ENCODE measurements around the gene BIVM.

BIVM gene

DNA sequence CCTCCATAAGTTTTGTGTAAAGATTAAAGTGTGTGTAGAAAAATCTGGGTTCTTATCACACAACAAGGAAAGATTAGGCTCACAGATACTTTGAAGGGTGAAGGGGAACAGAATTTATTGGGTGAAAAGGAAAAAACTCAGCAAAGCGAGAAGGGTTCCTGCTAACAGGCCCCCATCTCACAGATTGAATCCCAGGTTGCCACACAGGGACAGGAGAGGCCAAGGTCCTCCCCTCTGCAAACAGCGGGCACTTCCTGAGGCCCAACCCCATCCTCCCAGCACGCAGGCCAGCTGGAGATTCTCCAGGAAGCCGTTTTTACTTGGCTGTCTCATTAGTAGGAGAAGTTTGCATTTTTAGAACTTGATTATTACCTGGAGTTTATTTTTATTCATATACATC is 31.7 kb downstream of the BIVM start:
- Histone ChIP-seq H3K4me1 (ENCODE audit: control insufficient read depth, insufficient read depth, low read length) (no peaks in the 10 kb centered on the region), H3K27ac (ENCODE audit: low read depth, low read length) (no peak overlapping the region), H3K36me3 (ENCODE audit: control insufficient read depth, insufficient read depth, low read length) (no peaks in the 10 kb centered on the region), H3K9ac (ENCODE audit: low read length) (no peak overlapping the region), H3K4me3 (ENCODE audit: low read length) (no peak overlapping the region), H3K27me3 (ENCODE audit: control insufficient read depth, insufficient read depth, low read length) (no peaks in the 10 kb centered on the region)

DNA sequence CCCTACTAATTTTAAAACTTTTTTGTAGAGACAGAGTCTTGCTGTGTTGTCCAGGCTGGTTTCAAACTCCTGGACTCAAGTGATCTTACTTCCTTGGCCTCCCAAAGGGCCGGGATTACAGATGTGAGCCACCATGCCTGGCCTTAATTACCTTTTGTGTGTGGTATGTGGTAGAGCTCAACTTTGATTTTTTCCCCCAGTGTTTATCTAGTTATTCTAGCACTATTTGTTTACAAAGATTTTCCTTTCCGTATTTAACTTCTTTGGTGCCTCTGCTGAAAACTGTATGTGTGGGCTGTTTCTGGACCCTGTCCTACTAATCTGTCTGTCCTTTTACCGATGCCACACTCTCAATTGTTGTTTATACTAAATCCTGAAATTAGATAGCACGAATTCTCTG is 37.6 kb downstream of the BIVM start:
- Histone ChIP-seq H3K4me3 (ENCODE audit: low read length) (no peak overlapping the region), H3K36me3 (ENCODE audit: control insufficient read depth, insufficient read depth, low read length) (no peaks in the 10 kb centered on the region), H3K27ac (ENCODE audit: low read depth, low read length) (no peak overlapping the region)

DNA sequence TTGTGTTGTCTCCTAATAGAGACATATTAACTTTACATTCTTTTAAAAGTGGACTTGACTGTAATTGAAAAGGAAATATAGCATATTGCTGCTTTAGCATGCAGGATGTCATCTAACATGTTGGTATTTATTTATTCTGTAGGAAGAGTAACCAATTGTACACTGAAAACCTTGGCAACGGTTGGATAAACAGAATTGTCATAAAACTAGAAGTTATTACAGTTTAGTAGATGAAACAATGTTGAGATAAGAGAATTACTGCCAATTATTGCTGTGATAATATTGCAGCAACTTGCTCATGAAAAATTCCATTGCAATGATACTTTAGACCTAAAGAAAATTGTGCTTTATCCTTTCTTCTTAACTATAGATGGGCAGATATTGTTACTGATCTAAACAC is 39.4 kb downstream of the BIVM start:
- Histone ChIP-seq H3K4me1 (ENCODE audit: control insufficient read depth, insufficient read depth, low read length) (no peaks in the 10 kb centered on the region), H3K27me3 (ENCODE audit: control insufficient read depth, insufficient read depth, low read length) (no peaks in the 10 kb centered on the region), H3K27ac (ENCODE audit: low read depth, low read length) (no peak overlapping the region), H3K9ac (ENCODE audit: low read length) (no peak overlapping the region), H3K4me3 (ENCODE audit: low read length) (no peak overlapping the region), H3K36me3 (ENCODE audit: control insufficient read depth, insufficient read depth, low read length) (no peaks in the 10 kb centered on the region)

More for the DNA sequence above, 37.6 kb downstream of the BIVM start:
- Histone ChIP-seq H3K4me1 (ENCODE audit: control insufficient read depth, insufficient read depth, low read length) (no peaks in the 10 kb centered on the region), H3K9ac (ENCODE audit: low read length) (no peak overlapping the region), H3K27me3 (ENCODE audit: control insufficient read depth, insufficient read depth, low read length) (no peaks in the 10 kb centered on the region)

DNA sequence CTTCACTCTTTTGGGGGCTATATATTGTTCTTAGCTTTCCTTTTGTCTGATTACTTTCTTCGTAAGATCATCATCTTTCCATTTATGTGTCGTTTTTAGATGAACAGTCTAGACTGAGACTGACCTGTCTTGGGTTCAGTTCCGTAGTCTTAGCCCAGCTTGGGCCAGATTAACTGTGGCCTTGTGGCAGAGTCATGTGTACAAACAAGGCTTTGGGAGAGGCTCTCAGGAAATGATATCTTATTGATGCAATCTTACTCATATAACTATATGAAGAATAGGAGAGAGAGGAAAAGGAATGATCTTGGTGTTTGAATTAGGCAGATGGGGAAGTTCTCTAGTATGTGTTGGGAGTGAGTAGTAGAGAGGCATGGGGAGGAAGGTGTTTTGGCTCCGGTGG is 40.1 kb downstream of the BIVM start:
- Histone ChIP-seq H3K27ac (ENCODE audit: low read depth, low read length) (no peak overlapping the region), H3K4me3 (ENCODE audit: low read length) (no peak overlapping the region), H3K36me3 (ENCODE audit: control insufficient read depth, insufficient read depth, low read length) (no peaks in the 10 kb centered on the region), H3K4me1 (ENCODE audit: control insufficient read depth, insufficient read depth, low read length) (no peaks in the 10 kb centered on the region), H3K27me3 (ENCODE audit: control insufficient read depth, insufficient read depth, low read length) (no peaks in the 10 kb centered on the region), H3K9ac (ENCODE audit: low read length) (no peak overlapping the region)

DNA sequence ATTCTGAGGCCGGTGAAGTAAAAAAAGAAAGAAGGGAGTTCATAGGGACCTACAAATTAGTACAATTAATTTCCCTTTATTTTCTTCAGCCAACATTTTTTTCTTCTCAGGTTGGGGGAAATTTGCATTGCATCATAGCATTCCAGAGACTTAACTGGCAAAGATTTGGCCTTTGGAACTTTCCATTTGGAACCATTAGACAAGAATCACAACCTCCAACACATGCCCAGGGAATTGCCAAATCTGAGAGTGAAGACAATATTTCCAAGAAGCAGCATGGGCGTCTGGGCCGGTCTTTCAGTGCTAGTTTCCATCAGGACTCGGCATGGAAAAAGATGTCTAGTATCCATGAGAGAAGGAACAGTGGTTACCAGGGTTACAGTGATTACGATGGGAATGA is 40.5 kb downstream of the BIVM start:
- H3K36me3 ChIP-seq (ENCODE audit: control insufficient read depth, insufficient read depth, low read length): no peaks in the 10 kb centered on the region
- H3K27ac ChIP-seq (ENCODE audit: low read depth, low read length): no peak overlapping the region
- no peaks in the 10 kb centered on the region for H3K27me3 ChIP-seq (ENCODE audit: control insufficient read depth, insufficient read depth, low read length)

DNA sequence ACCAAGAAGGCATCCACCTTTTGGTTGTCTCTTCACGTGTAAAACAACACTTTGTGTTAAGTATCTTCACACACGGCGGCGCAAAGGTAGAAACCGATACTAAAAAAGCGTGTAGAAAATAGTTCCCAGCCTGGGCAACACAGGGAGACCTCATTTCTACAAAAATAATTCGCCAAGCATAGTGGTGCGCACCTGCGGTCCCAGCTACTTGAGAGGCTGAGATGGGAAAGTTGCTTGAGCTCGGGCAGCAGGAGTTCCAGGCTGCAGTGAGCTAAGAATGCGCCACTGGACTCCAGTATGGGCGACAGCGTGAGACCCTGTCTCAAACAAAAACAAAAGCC is 46.3 kb downstream of the BIVM start:
- H3K36me3 ChIP-seq (ENCODE audit: control insufficient read depth, insufficient read depth, low read length): no peaks in the 10 kb centered on the region
- H3K4me1 ChIP-seq (ENCODE audit: control insufficient read depth, insufficient read depth, low read length): peaks cover 6% of the 10 kb centered on the region
- peak overlapping the region; percentile 84 for H3K9ac ChIP-seq (ENCODE audit: low read length)
- H3K27me3 ChIP-seq (ENCODE audit: control insufficient read depth, insufficient read depth, low read length): no peaks in the 10 kb centered on the region
- peak overlapping the region; percentile 93 for H3K27ac ChIP-seq (ENCODE audit: low read depth, low read length)
- H3K4me3 ChIP-seq (ENCODE audit: low read length): peak overlapping the region; percentile 92

More for the DNA sequence above, 40.5 kb downstream of the BIVM start:
- Histone ChIP-seq H3K4me3 (ENCODE audit: low read length) (no peak overlapping the region), H3K9ac (ENCODE audit: low read length) (no peak overlapping the region), H3K4me1 (ENCODE audit: control insufficient read depth, insufficient read depth, low read length) (no peaks in the 10 kb centered on the region)

DNA sequence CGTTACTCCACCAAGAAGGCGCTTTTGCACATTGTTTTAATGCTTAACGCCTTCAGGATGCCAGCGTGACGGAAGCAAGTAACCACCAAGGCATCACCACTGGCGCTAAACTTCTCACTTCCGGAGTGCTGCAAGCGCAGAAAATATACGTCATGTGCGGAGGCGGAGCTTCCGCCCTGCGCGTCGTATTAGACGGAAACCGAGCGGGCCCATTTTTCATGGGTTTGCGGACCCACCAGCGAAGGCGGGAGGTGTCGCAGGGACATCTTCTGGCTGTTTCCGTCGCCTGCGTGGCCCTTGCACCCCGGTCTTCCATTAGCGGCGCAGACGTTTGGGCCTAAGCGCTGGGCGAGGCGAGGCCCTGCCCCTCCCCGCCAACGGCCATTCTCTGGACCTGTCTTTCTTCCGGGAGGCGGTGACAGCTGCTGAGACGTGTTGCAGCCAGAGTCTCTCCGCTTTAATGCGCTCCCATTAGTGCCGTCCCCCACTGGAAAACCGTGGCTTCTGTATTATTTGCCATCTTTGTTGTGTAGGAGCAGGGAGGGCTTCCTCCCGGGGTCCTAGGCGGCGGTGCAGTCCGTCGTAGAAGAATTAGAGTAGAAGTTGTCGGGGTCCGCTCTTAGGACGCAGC is 46.8 kb downstream of the BIVM start, which contains the start of gene ERCC5:
Gene ERCC5 (plus strand): TSS at position 403 of the 631 bp plus-strand sequence. CDS start 235 bp downstream, outside the sequence.
- peaks cover 6% of the 10 kb centered on the region for H3K4me1 ChIP-seq (ENCODE audit: control insufficient read depth, insufficient read depth, low read length)
- peak within 1 kb of the TSS; percentile 93 for H3K27ac ChIP-seq (ENCODE audit: low read depth, low read length)
- peak within 1 kb of the TSS; percentile 84 for H3K9ac ChIP-seq (ENCODE audit: low read length)
- no peaks in the 10 kb centered on the region for H3K27me3 ChIP-seq (ENCODE audit: control insufficient read depth, insufficient read depth, low read length)
- no peaks in the 10 kb centered on the region for H3K36me3 ChIP-seq (ENCODE audit: control insufficient read depth, insufficient read depth, low read length)
- peak within 1 kb of the TSS; percentile 92 for H3K4me3 ChIP-seq (ENCODE audit: low read length)

DNA sequence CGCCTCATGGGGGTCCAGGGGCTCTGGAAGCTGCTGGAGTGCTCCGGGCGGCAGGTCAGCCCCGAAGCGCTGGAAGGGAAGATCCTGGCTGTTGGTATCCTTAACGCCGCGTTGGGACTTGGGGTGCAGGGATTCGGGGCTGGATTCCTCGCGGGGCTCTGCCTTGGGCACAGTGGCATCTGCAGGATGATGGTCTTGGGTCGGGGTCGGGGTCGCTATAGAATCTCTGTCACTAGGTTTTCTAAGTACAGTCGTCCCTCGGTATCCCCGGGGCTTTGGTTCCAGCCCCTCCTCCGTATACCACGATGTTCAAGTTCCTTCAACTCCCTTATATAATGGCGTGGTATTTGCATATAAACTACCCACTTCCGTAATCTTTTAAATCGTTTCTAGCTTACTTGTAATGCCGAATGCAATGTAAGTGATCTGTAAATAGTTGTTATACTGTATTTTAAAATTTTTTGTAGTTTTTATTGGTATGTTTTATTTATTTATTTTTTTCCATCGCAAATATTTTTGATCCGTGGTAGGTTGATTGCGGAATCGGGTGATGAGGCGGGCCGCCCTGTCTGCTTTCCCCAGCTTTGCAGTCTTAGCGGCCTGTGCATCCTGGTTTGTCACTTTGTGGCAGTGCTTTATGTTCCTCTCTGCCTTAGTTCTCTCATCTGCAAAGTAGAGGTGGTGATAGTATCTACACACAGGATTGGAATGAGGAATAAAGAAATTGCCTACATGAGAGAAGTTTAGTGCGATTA is 47.5 kb downstream of the BIVM start:
- Histone ChIP-seq H3K36me3 (ENCODE audit: control insufficient read depth, insufficient read depth, low read length) (no peaks in the 10 kb centered on the region), H3K9ac (ENCODE audit: low read length) (peak overlapping the region; percentile 84), H3K27ac (ENCODE audit: low read depth, low read length) (peak overlapping the region; percentile 93), H3K27me3 (ENCODE audit: control insufficient read depth, insufficient read depth, low read length) (no peaks in the 10 kb centered on the region), H3K4me3 (ENCODE audit: low read length) (peak overlapping the region; percentile 92), H3K4me1 (ENCODE audit: control insufficient read depth, insufficient read depth, low read length) (peaks cover 6% of the 10 kb centered on the region)

DNA sequence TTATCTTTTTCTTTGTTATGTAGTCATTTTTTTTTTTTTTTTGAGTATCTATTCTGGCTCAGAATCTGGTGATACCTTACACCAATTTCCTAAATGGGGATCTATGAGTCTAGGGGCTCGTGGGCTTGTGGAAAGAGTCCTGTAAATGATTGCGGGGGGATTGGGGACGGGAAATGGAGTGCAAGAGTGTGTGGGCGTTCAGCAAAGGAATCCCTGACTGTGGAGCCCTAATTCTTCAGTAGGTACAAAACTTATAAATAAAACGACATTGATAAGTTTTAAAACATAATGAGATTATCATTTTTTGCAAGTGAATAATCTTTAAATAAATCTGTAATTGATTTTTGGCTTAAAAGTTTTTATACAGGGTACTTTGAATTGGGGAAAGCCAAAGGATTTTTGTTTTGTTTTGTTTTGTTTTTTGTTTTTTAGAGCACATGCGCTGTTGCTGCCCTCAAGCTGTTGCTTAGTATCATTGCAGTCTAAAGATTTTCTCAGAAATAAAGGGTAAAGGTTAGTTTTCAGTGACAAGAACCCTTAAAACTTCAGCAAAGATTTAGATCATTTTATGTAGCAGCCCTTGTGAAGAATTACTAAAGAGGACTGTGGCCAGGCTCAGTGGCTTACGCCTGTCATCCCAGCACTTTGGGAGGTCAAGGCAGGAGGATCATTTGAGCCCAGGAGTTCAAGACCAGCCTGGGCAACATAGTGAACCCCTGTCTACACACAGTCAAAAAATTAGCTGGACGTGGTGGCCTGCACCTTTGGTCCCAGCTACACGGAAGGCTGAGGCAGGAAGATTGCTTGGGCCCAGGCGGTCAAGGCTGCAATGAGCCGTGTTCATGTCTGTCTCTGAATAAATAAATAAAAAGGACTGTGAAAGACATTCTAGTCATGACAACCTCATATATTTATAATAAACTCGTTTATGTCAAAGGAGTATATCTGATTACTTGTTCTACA is 48.6 kb downstream of the BIVM start:
- Histone ChIP-seq H3K4me1 (ENCODE audit: control insufficient read depth, insufficient read depth, low read length) (peaks cover 6% of the 10 kb centered on the region), H3K27ac (ENCODE audit: low read depth, low read length) (peak overlapping the region; percentile 93), H3K27me3 (ENCODE audit: control insufficient read depth, insufficient read depth, low read length) (no peaks in the 10 kb centered on the region), H3K4me3 (ENCODE audit: low read length) (peak overlapping the region; percentile 40), H3K9ac (ENCODE audit: low read length) (no peak overlapping the region), H3K36me3 (ENCODE audit: control insufficient read depth, insufficient read depth, low read length) (no peaks in the 10 kb centered on the region)

DNA sequence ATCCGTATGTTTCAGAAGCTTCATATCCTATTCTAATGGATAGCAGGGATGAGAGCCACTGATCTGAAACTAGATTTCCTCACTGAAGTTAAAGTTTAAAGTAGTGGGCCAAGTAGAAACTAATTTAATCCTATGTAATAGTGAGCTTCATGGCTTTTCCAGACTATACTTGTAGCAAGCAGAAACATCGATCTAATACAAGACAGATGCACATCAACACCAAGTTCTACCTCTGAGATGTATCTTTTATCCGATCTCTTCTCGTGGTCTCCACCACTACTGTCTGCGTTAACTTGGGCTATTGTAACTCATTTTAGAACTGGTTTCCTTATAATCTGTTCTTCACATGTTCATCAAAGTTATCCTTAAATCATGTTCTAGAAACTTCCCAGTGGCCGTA is 50.0 kb downstream of the BIVM start:
- no peaks in the 10 kb centered on the region for H3K27me3 ChIP-seq (ENCODE audit: control insufficient read depth, insufficient read depth, low read length)
- H3K4me3 ChIP-seq (ENCODE audit: low read length): no peak overlapping the region
- peaks cover 6% of the 10 kb centered on the region for H3K4me1 ChIP-seq (ENCODE audit: control insufficient read depth, insufficient read depth, low read length)
- no peak overlapping the region for H3K9ac ChIP-seq (ENCODE audit: low read length)
- no peak overlapping the region for H3K27ac ChIP-seq (ENCODE audit: low read depth, low read length)
- H3K36me3 ChIP-seq (ENCODE audit: control insufficient read depth, insufficient read depth, low read length): peaks cover 3% of the 10 kb centered on the region

DNA sequence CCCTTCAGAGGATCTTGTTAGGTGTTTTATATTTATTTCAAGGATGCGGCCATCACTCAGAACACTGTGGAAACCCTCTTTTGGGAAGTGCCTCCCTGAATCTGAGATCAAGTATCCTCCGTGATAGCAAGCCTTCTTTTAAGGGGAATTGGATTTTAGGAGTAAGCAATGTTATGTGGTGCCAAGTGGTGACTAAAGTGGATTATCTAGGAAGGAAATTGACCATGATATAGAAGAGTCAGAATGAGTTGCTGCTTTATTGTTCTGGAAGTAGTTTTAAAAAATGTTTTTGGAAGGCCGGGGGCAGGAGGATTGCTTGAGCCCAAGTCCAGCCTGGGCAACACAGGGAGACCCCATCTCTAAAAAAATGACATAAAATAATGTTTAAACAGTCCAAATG is 53.6 kb downstream of the BIVM start:
- Histone ChIP-seq H3K4me1 (ENCODE audit: control insufficient read depth, insufficient read depth, low read length) (peaks cover 3% of the 10 kb centered on the region), H3K27ac (ENCODE audit: low read depth, low read length) (no peak overlapping the region), H3K36me3 (ENCODE audit: control insufficient read depth, insufficient read depth, low read length) (peaks cover 15% of the 10 kb centered on the region), H3K27me3 (ENCODE audit: control insufficient read depth, insufficient read depth, low read length) (no peaks in the 10 kb centered on the region), H3K9ac (ENCODE audit: low read length) (no peak overlapping the region), H3K4me3 (ENCODE audit: low read length) (no peak overlapping the region)

DNA sequence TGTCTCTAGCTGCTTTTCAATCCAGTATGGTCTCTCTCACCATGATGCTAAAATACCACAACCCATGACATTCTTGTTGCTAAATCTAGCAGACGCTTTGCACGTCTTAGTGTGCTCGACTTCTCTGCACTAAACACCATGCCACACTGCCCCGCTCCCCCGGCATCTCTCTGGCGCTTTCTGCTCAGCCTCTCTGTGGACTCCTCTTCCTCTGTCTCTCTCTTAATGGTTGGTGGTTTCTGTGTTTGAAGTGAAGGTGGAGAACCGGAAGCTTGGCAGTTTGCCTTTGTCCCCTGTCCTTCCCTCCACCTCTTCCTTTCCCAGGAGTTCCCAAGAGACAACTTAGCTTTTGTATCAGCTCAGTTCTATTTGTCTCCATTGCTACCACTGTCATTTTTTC is 55.8 kb downstream of the BIVM start:
- H3K4me1 ChIP-seq (ENCODE audit: control insufficient read depth, insufficient read depth, low read length): no peaks in the 10 kb centered on the region
- no peak overlapping the region for H3K9ac ChIP-seq (ENCODE audit: low read length)
- H3K27me3 ChIP-seq (ENCODE audit: control insufficient read depth, insufficient read depth, low read length): no peaks in the 10 kb centered on the region
- peaks cover 27% of the 10 kb centered on the region for H3K36me3 ChIP-seq (ENCODE audit: control insufficient read depth, insufficient read depth, low read length)
- no peak overlapping the region for H3K27ac ChIP-seq (ENCODE audit: low read depth, low read length)
- H3K4me3 ChIP-seq (ENCODE audit: low read length): no peak overlapping the region
